GM12878 (cell line): Measurements from ENCODE around the gene GOLGA5. TPM values are rescaled to one million over a fixed set of nuclear protein-coding genes. Genes with fewer than 3 reads are reported as not detected.

ENCODE experiments used
- ATAC-seq: fragments of 200-7000 bp; cut with Tn5 transposase; 3 replicates; pipeline ENCODE4 v1.9.1; 2020; ENCODE audit warnings: mild to moderate bottlenecking, moderate library complexity
- BruUV-seq: library from RNA; stranded (reverse); fragments of 400-500 nt; replicated peaks from 2 replicates; lab custom pipeline; 2021; lab: Mats Ljungman, UMichigan
- CTCF ChIA-PET: fragments of 300-600 bp; sonication (Branson Sonifier 250); formaldehyde crosslinking; extraction: SDS; loops from one replicate; lab custom pipeline; 2021; ENCODE audit warnings: inconsistent platforms; lab: Yijun Ruan, JAX
- POLR2A ChIA-PET: fragments of 350-600 bp; formaldehyde crosslinking; extraction: SDS; loops from one replicate; lab custom pipeline; 2021; ENCODE audit warnings: inconsistent platforms; lab: Charles Lee
- RAD21 ChIA-PET: fragments of 300-600 bp; sonication (Branson Sonifier 250); formaldehyde crosslinking; loops from one replicate; lab custom pipeline; 2023; ENCODE audit warnings: antibody characterized with exemption; ENCODE audit not compliant: unreplicated experiment; lab: Charles Lee
- SMC1A ChIA-PET: fragments of 300-600 bp; sonication (Branson Sonifier 250); formaldehyde crosslinking; loops from one replicate; lab custom pipeline; 2023; ENCODE audit not compliant: unreplicated experiment, uncharacterized antibody; lab: Charles Lee
- DNase-seq: peaks from one replicate; pipeline ENCODE4 v3.0.0-alpha.2; 2011; ENCODE audit warnings: low read depth, low spot score
- FAIRE-seq: peaks from 3 replicates; lab custom pipeline; 2011; peaks lifted over from hg19 to GRCh38; lab: Jason Lieb, UNC
- H2AFZ ChIP-seq: 2 replicates; pipeline ENCODE4 v1.6.0; 2011; ENCODE audit warnings: low read depth, low read length, control low read depth; ENCODE audit not compliant: control insufficient read depth
- H3K27ac ChIP-seq: 2 replicates; pipeline ENCODE4 v1.5.1; 2011; ENCODE audit warnings: control low read depth; ENCODE audit not compliant: control insufficient read depth, insufficient read depth
- H3K27me3 ChIP-seq, 2 experiments: replicated peaks in 1 of 2; 2 replicates each; pipeline versions ENCODE4 v1.6.0 to v1.6.1; 2011; ENCODE audit warnings: low read length in 1 of 2; ENCODE audit not compliant: control insufficient read depth in 2 of 2, insufficient read depth in 2 of 2
- H3K36me3 ChIP-seq, 2 experiments: 2 replicates each; pipeline ENCODE4 v1.5.1; 2011; ENCODE audit warnings: low read length in 1 of 2; ENCODE audit not compliant: control insufficient read depth in 2 of 2, insufficient read depth in 2 of 2
- H3K4me1 ChIP-seq: 2 replicates; pipeline ENCODE4 v1.6.1; 2011; ENCODE audit warnings: mild to moderate bottlenecking, low read length, moderate library complexity, mixed read lengths; ENCODE audit not compliant: control insufficient read depth, insufficient read depth
- H3K4me2 ChIP-seq: 2 replicates; pipeline ENCODE4 v1.6.0; 2011; ENCODE audit warnings: control low read depth; ENCODE audit not compliant: control insufficient read depth, insufficient read depth
- H3K4me3 ChIP-seq: fragments of 200-600 bp; sonication (generic); 2 replicates; pipeline ENCODE4 v1.5.1; 2016
- H3K79me2 ChIP-seq: 2 replicates; pipeline ENCODE4 v1.6.0; 2011; ENCODE audit warnings: low read length; ENCODE audit not compliant: control insufficient read depth, insufficient read depth
- H3K9ac ChIP-seq: 2 replicates; pipeline ENCODE4 v1.8.0; 2011; ENCODE audit warnings: low read length, control low read depth, mixed read lengths; ENCODE audit not compliant: control insufficient read depth, insufficient read depth
- H3K9me3 ChIP-seq: replicated peaks from 3 replicates; pipeline ENCODE4 v1.5.1; 2011; ENCODE audit warnings: mild to moderate bottlenecking, low read length; ENCODE audit not compliant: control insufficient read depth, insufficient read depth
- H4K20me1 ChIP-seq: 2 replicates; pipeline ENCODE4 v1.6.0; 2011; ENCODE audit not compliant: control insufficient read depth, insufficient read depth
- CUX1 ChIP-seq: IDR thresholded peaks from 2 replicates; pipeline ENCODE4 v1.6.1; 2012; ENCODE audit warnings: improper control_type of control experiment, low read depth, low read length; ENCODE audit not compliant: insufficient replicate concordance
- EZH2 ChIP-seq: IDR thresholded peaks from 2 replicates; pipeline ENCODE4 v1.6.1; 2012; ENCODE audit warnings: low read depth, mild to moderate bottlenecking, control low read depth, inconsistent platforms, low read length, borderline replicate concordance; ENCODE audit not compliant: control insufficient read depth
- FOXK2 ChIP-seq: fragments of 450-650 bp; IDR thresholded peaks from 2 replicates; pipeline ENCODE4 v1.6.1; 2017; ENCODE audit warnings: mild to moderate bottlenecking, moderate library complexity
- MTA2 ChIP-seq: fragments of 450-650 bp; IDR thresholded peaks from 2 replicates; pipeline ENCODE4 v1.6.1; 2016; ENCODE audit warnings: low read depth, mild to moderate bottlenecking, moderate library complexity
- PKNOX1 ChIP-seq: fragments of 450-650 bp; IDR thresholded peaks from 2 replicates; pipeline ENCODE4 v1.6.1; 2016; ENCODE audit warnings: mild to moderate bottlenecking
- POLR2AphosphoS2 ChIP-seq: IDR thresholded peaks from 2 replicates; pipeline ENCODE4 v1.6.1; 2011; ENCODE audit warnings: low read depth, mild to moderate bottlenecking, low read length, improper control_type of control experiment, moderate library complexity
- PRDM15 ChIP-seq: fragments of 450-650 bp; formaldehyde crosslinking; IDR thresholded peaks from 2 replicates; pipeline ENCODE4 v1.4.0; 2020; ENCODE audit warnings: mild to moderate bottlenecking, moderate library complexity
- RUNX3 ChIP-seq: IDR thresholded peaks from 2 replicates; pipeline ENCODE4 v1.6.1; 2012; ENCODE audit warnings: low read length, inconsistent platforms
- TCF7 ChIP-seq: IDR thresholded peaks from 2 replicates; pipeline ENCODE4 v1.6.1; 2014; ENCODE audit warnings: antibody characterized with exemption, borderline replicate concordance
- WGBS: methylation state at CpG from one replicate; pipeline ENCODE4 v1.1.6; 2016; ENCODE audit warnings: low lambda C conversion rate; ENCODE audit not compliant: insufficient replicate concordance, insufficient coverage; ENCODE audit errors: missing lambda C conversion rate; 5-methylcytosine and 5-hydroxymethylcytosine counted together
- in situ Hi-C: fragments of 300-500 bp; cut with MboI; formaldehyde crosslinking; loops from 9 replicates; pipeline ENCODE4 v1.14.3; 2018; ENCODE audit warnings: mixed read lengths
- intact Hi-C: fragments of 100-400 bp; cut with micrococcal nuclease; formaldehyde crosslinking; loops from one replicate; pipeline ENCODE4 v1.14.2; 2022; ENCODE audit not compliant: unreplicated experiment
- polyA plus RNA-seq, 11 experiments: library from polyadenylated mRNA; depleted of rRNA in 4 of 11; unstranded in 6 of 11; stranded (reverse) in 5 of 11; fragments of >200 nt; fragmentation: Nextera tagmentation in 4 of 11; fragmentation: Illumina TruSeq in 1 of 11; extraction: Ambion mirVana in 4 of 11; extraction: Trizol in 1 of 11; gene quantifications; 1 replicate in 1 of 11; 2 replicates in 10 of 11; pipeline versions ENCODE4 v1.2.1 to v1.2.3, GENCODE V29; 2011 to 2016; ENCODE audit warnings: inconsistent platforms in 2 of 11, missing spikeins in 2 of 11, low read depth in 1 of 11
- total RNA-seq, 4 experiments: library from RNA; depleted of rRNA in 3 of 4; stranded (reverse); fragments of >200 nt in 3 of 4; fragmentation: Illumina TruSeq in 1 of 4; extraction: Trizol in 1 of 4; gene quantifications; 2 replicates each; pipeline versions ENCODE4 v1.2.1 to v1.2.3, GENCODE V29; 2013 to 2021

The GOLGA5 gene
- total and polyA plus RNA-seq, 10 of the 15 experiments (the other 5 are each of a cell fraction or from before 2014, with no cell fraction given) = 10.9 to 30.1 (median 19.7) TPM

- TF ChIP-seq PRDM15 = no peak
- TF ChIP-seq, all 136 proteins: peak for 0
Measured at GRCh38 chr14:92884410-92884809, 90.3 kb downstream of the GOLGA5 start (continued).

- in situ Hi-C loops = no loop called here
- Histone ChIP-seq H3K4me1 (no peaks in the 10 kb centered on the region), H3K9ac (no peak overlapping the region), H3K9me3 (no peaks in the 10 kb centered on the region), H3K4me3 (no peak overlapping the region), H4K20me1 (no peaks in the 10 kb centered on the region), H3K27me3 (peaks cover 0 to 1% of the 10 kb centered on the region in 2 experiments; a peak in 3 of 4 replicates), H3K27ac (no peak overlapping the region), H2AFZ (no peak overlapping the region), H3K79me2 (no peaks in the 10 kb centered on the region), H3K4me2 (no peak overlapping the region), H3K36me3 (no peaks in the 10 kb centered on the region)
- FAIRE-seq (no peak), DNase-seq (no peak), ATAC-seq (no peak)
- CTCF ChIA-PET = no interaction called here
- SMC1A ChIA-PET = no interaction called here
- RAD21 ChIA-PET = interaction anchor here (0.8 kb wide), 1 partner anchor 247 kb away, joined by 3 read pairs; no protein-coding TSS in a partner anchor
- 25% methylated on average over 8 of the region's 8 CpGs for WGBS
- intact Hi-C loops = no loop called here
- BruUV-seq = no TSS peak
- POLR2A ChIA-PET = no interaction called here
- TF ChIP-seq POLR2AphosphoS2 (no peak), MTA2 (no peak), FOXK2 (no peak), TCF7 (no peak), RUNX3 (no peak), PKNOX1 (no peak), CUX1 (no peak), EZH2 (no peak)
Measured at GRCh38 chr14:92885279-92886061, 91.4 kb downstream of the GOLGA5 start.
